Measurements from ENCODE around the gene GPR35. TPM values are rescaled to one million over a fixed set of nuclear protein-coding genes. Genes with fewer than 3 reads are reported as not detected.

Gene GPR35
- total RNA-seq, 1 donor from 2014 or later: 1.5 TPM

GRCh38 chr2:240631548-240632305 is 6.4 kb downstream of the GPR35 start:
- H3K9me3 Mint-ChIP-seq (ENCODE audit: unreplicated experiment): peaks cover 16% of the 10 kb centered on the region
- no peak for TF ChIP-seq CTCF (IDR thresholded peaks at IDR 0.05; ENCODE audit: partially characterized antibody, unreplicated experiment)
- H3K27ac Mint-ChIP-seq (ENCODE audit: unreplicated experiment): no peak overlapping the region
- no peak overlapping the region for H3K4me3 Mint-ChIP-seq (ENCODE audit: unreplicated experiment)
- H3K4me1 Mint-ChIP-seq (ENCODE audit: low read depth, unreplicated experiment): no peaks in the 10 kb centered on the region
- no peak for DNase-seq
- peaks cover 6% of the 10 kb centered on the region for H3K27me3 Mint-ChIP-seq (ENCODE audit: unreplicated experiment)
- peaks cover 9% of the 10 kb centered on the region for H3K36me3 Mint-ChIP-seq (ENCODE audit: unreplicated experiment)

GRCh38 chr2:240632306-240632721 is 7.0 kb downstream of the GPR35 start:
- no peak overlapping the region for H3K27ac Mint-ChIP-seq (ENCODE audit: unreplicated experiment)
- peaks cover 6% of the 10 kb centered on the region for H3K27me3 Mint-ChIP-seq (ENCODE audit: unreplicated experiment)

GRCh38 chr2:240635121-240635997 is 10.1 kb downstream of the GPR35 start:
- no peak for DNase-seq
- H3K9me3 Mint-ChIP-seq (ENCODE audit: unreplicated experiment): peaks cover 20% of the 10 kb centered on the region
- H3K36me3 Mint-ChIP-seq (ENCODE audit: unreplicated experiment): peaks cover 9% of the 10 kb centered on the region
- peaks cover 4% of the 10 kb centered on the region for H3K27me3 Mint-ChIP-seq (ENCODE audit: unreplicated experiment)
- no peaks in the 10 kb centered on the region for H3K4me1 Mint-ChIP-seq (ENCODE audit: low read depth, unreplicated experiment)
- TF ChIP-seq CTCF (IDR thresholded peaks at IDR 0.05; ENCODE audit: partially characterized antibody, unreplicated experiment): no peak
- no peak overlapping the region for H3K27ac Mint-ChIP-seq (ENCODE audit: unreplicated experiment)
- H3K4me3 Mint-ChIP-seq (ENCODE audit: unreplicated experiment): no peak overlapping the region

More at GRCh38 chr2:240632306-240632721, 7.0 kb downstream of the GPR35 start:
- Mint-ChIP-seq H3K4me1 (ENCODE audit: low read depth, unreplicated experiment) (no peaks in the 10 kb centered on the region), H3K36me3 (ENCODE audit: unreplicated experiment) (peaks cover 9% of the 10 kb centered on the region), H3K9me3 (ENCODE audit: unreplicated experiment) (peaks cover 16% of the 10 kb centered on the region), H3K4me3 (ENCODE audit: unreplicated experiment) (no peak overlapping the region)
- no peak for TF ChIP-seq CTCF (IDR thresholded peaks at IDR 0.05; ENCODE audit: partially characterized antibody, unreplicated experiment)
- DNase-seq: no peak

GRCh38 chr2:240635998-240636547 is 10.8 kb downstream of the GPR35 start:
- Mint-ChIP-seq H3K27ac (ENCODE audit: unreplicated experiment) (no peak overlapping the region), H3K9me3 (ENCODE audit: unreplicated experiment) (peaks cover 20% of the 10 kb centered on the region), H3K4me1 (ENCODE audit: low read depth, unreplicated experiment) (no peaks in the 10 kb centered on the region), H3K27me3 (ENCODE audit: unreplicated experiment) (peaks cover 4% of the 10 kb centered on the region), H3K36me3 (ENCODE audit: unreplicated experiment) (peaks cover 9% of the 10 kb centered on the region), H3K4me3 (ENCODE audit: unreplicated experiment) (no peak overlapping the region)
- no peak for DNase-seq
- no peak for TF ChIP-seq CTCF (IDR thresholded peaks at IDR 0.05; ENCODE audit: partially characterized antibody, unreplicated experiment)
